Stromal cell of bone marrow (primary cell): ENCODE data around the gene VSIG10.
"Not testable (repeated sequence)": the region's sequence is repeated elsewhere in the genome, so short reads cannot be mapped to it uniquely, and the experiment has no call there.

Source experiments
- DNase-seq: peaks from one replicate; pipeline ENCODE4 v3.0.0-alpha.2; 2012; ENCODE audit warnings: low read depth

VSIG10 gene

GRCh38 chr12:118032188-118032587 lies 71.6 kb downstream of the VSIG10 start:
- no peak for DNase-seq

GRCh38 chr12:118029166-118029565 lies 74.6 kb downstream of the VSIG10 start:
- no peak for DNase-seq

GRCh38 chr12:118025168-118025567 lies 78.6 kb downstream of the VSIG10 start:
- DNase-seq, result no peak

- no peak for DNase-seq
These were observed 80.4 kb downstream of the VSIG10 start for GRCh38 chr12:118023301-118023860.

GRCh38 chr12:118022728-118023109 lies 81.1 kb downstream of the VSIG10 start:
- no peak for DNase-seq

GRCh38 chr12:118022097-118022727 lies 81.6 kb downstream of the VSIG10 start:
- not testable (repeated sequence) for DNase-seq

- DNase-seq, result no peak
These were observed 83.8 kb downstream of the VSIG10 start for GRCh38 chr12:118020036-118020435.

- no peak for DNase-seq
These were observed 85.9 kb downstream of the VSIG10 start for GRCh38 chr12:118017926-118018325.

- DNase-seq, result peak; percentile 94
These were observed 87.2 kb downstream of the VSIG10 start, which contains the start of gene RFC5 for GRCh38 chr12:118016424-118017264. TSS of gene RFC5 (plus strand) at chr12:118016703. CDS start at chr12:118016828, 125 bp downstream.

GRCh38 chr12:118015944-118016343 lies 87.9 kb downstream of the VSIG10 start:
- DNase-seq, result no peak

- no peak for DNase-seq
These were observed 88.5 kb downstream of the VSIG10 start for GRCh38 chr12:118015306-118015705.
